Progenitor cell of endocrine pancreas (in vitro differentiated cells): Measurements from ENCODE around the gene TRAPPC14. TPM values are rescaled to one million over a fixed set of nuclear protein-coding genes. Genes with fewer than 3 reads are reported as not detected.
A peak's percentile ranks its signal among the peaks of the same experiment; 100 is the strongest.

Experiments
- DNase-seq: peaks from one replicate; pipeline ENCODE4 v3.0.0; 2021; ENCODE audit warnings: low spot score; ENCODE audit not compliant: unreplicated experiment
- H3K27ac Mint-ChIP-seq: 2 replicates; pipeline ENCODE4 v1.8.0; 2021; ENCODE audit warnings: mild to moderate bottlenecking, moderate library complexity, mixed read lengths
- H3K27me3 Mint-ChIP-seq: 2 replicates; pipeline ENCODE4 v1.8.0; 2021; ENCODE audit warnings: mixed read lengths
- H3K36me3 Mint-ChIP-seq: 2 replicates; pipeline ENCODE4 v1.8.0; 2022; ENCODE audit warnings: mixed read lengths; ENCODE audit not compliant: insufficient read depth
- H3K4me1 Mint-ChIP-seq: 2 replicates; pipeline ENCODE4 v1.8.0; 2021; ENCODE audit warnings: low read depth, mixed read lengths
- H3K4me3 Mint-ChIP-seq: 2 replicates; pipeline ENCODE4 v1.8.0; 2021; ENCODE audit warnings: low read depth, mild to moderate bottlenecking, moderate library complexity, mixed read lengths
- H3K9me3 Mint-ChIP-seq: 2 replicates; pipeline ENCODE4 v1.8.0; 2021; ENCODE audit warnings: low read depth, mixed read lengths
- CTCF ChIP-seq: fragments of 200-600 bp; sonication (generic); IDR thresholded peaks from one replicate; pipeline ENCODE4 v1.5.0; 2021; ENCODE audit warnings: antibody characterized with exemption, mild to moderate bottlenecking; ENCODE audit not compliant: unreplicated experiment
- total RNA-seq: library from RNA; stranded (reverse); gene quantifications from 2 replicates; pipeline ENCODE4 v1.2.1, GENCODE V29; 2021

TRAPPC14 gene
- total RNA-seq, 1 donor from 2014 or later = 29.6 TPM

- no peak for TF ChIP-seq CTCF
- no peak for DNase-seq
- Mint-ChIP-seq H3K27me3 (peaks cover 42% of the 10 kb centered on the region), H3K36me3 (peaks cover 2% of the 10 kb centered on the region), H3K27ac (no peak overlapping the region), H3K9me3 (no peaks in the 10 kb centered on the region), H3K4me3 (no peak overlapping the region), H3K4me1 (peaks cover 27% of the 10 kb centered on the region)
These were observed 7.9 kb upstream of the TRAPPC14 start for GRCh38 chr7:100166317-100166940.

GRCh38 chr7:100163871-100164270, 5.3 kb upstream of the TRAPPC14 start:
- no peaks in the 10 kb centered on the region for H3K36me3 Mint-ChIP-seq
- no peak overlapping the region for H3K27ac Mint-ChIP-seq
- no peak overlapping the region for H3K4me3 Mint-ChIP-seq
- DNase-seq = no peak
- H3K27me3 Mint-ChIP-seq = peaks cover 34% of the 10 kb centered on the region
- no peak for TF ChIP-seq CTCF
- peaks cover 27% of the 10 kb centered on the region for H3K4me1 Mint-ChIP-seq
- no peaks in the 10 kb centered on the region for H3K9me3 Mint-ChIP-seq

- Mint-ChIP-seq H3K36me3 (no peaks in the 10 kb centered on the region), H3K27ac (no peak overlapping the region), H3K27me3 (peaks cover 26% of the 10 kb centered on the region), H3K4me3 (no peak overlapping the region), H3K4me1 (peaks cover 21% of the 10 kb centered on the region), H3K9me3 (no peaks in the 10 kb centered on the region)
- no peak for TF ChIP-seq CTCF
- no peak for DNase-seq
These were observed 4.5 kb upstream of the TRAPPC14 start for GRCh38 chr7:100163006-100163531.

- no peak for DNase-seq
- no peak for TF ChIP-seq CTCF
- H3K27ac Mint-ChIP-seq = no peak overlapping the region
- peaks cover 3% of the 10 kb centered on the region for H3K36me3 Mint-ChIP-seq
- peak overlapping the region; percentile 75 for H3K4me3 Mint-ChIP-seq
- H3K27me3 Mint-ChIP-seq = peaks cover 3% of the 10 kb centered on the region
- no peaks in the 10 kb centered on the region for H3K9me3 Mint-ChIP-seq
- peaks cover 9% of the 10 kb centered on the region for H3K4me1 Mint-ChIP-seq
These were observed 1.5 kb upstream of the TRAPPC14 start for GRCh38 chr7:100160067-100160466.

GRCh38 chr7:100159099-100159623, 638 bp upstream of the TRAPPC14 start:
- no peaks in the 10 kb centered on the region for H3K9me3 Mint-ChIP-seq
- peaks cover 9% of the 10 kb centered on the region for H3K4me1 Mint-ChIP-seq
- H3K27ac Mint-ChIP-seq = peak overlapping the region; percentile 87
- no peak for DNase-seq
- H3K27me3 Mint-ChIP-seq = peaks cover 3% of the 10 kb centered on the region
- H3K36me3 Mint-ChIP-seq = peaks cover 4% of the 10 kb centered on the region
- peak; percentile 12 for TF ChIP-seq CTCF
- H3K4me3 Mint-ChIP-seq = peak overlapping the region; percentile 75
